Eye (tissue), 1 donor: Measurements from ENCODE around the gene HSD17B1.
A peak's percentile ranks its signal among the peaks of the same experiment; 100 is the strongest.
"Not testable (repeated sequence)": the region's sequence is repeated elsewhere in the genome, so short reads cannot be mapped to it uniquely, and the experiment has no call there.

Experiments used
- DNase-seq: peaks from one replicate; pipeline ENCODE4 v3.0.0-alpha.2; 2015

The HSD17B1 gene

DNA sequence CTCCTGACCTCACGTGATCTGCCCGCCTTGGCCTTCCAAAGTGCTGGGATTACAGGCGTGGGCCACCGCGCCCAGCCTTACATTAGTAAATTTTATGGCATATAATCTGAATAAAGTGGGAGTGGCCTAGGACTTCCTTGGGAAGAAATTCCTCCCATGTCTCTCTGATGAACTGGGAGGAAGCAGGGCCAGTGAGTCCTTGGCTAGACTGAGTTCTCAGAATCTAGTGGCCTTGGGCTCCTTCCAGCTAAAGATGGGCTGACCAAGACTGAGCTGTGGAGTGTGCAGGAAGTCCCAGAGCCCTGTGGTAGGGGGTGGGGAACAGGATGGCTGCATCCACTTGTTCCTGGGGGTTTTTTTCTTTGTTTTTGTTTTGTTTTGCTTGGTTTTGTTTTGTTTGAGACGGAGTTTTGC, 26.7 kb upstream of the HSD17B1 start:
- DNase-seq: no peak

DNA sequence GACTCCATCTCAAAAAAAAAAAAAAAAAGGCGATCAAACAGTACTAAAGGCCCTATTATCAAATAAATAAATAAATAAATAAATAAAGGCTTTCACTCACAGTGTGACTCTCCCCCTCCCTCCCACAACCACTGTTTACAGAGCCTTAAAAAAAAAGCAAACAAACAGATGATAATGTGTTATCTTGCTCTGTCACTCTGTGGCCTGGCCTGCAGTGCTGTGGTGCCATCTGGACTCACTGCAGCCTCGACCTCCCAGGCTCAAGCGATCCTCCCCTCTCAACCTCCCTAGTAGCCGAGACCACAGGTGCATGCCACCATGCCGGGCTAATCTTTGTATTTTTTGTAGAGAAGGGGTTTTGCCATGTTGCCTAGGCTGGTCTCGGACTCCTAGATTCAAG, 24.8 kb upstream of the HSD17B1 start:
- DNase-seq: no peak

DNA sequence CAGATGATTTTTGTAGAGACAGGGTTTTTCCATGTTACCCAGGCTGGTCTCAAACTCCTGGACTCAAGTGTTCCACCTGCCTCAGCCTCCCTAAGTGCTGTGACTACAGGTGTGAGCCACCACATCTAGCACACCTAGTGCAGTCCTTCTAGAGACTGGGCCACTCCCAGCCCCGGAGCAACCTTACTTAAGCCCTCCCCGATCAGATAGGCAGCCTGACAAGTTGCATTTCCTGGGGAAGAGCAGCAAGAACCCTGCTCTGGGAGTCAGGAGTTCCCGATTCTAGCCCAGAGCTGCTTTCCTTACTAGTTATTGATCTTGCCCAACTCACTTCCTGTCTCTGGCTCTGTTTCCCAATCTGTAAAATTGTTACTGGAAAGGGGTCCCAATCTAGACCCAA, 23.7 kb upstream of the HSD17B1 start:
- no peak for DNase-seq

DNA sequence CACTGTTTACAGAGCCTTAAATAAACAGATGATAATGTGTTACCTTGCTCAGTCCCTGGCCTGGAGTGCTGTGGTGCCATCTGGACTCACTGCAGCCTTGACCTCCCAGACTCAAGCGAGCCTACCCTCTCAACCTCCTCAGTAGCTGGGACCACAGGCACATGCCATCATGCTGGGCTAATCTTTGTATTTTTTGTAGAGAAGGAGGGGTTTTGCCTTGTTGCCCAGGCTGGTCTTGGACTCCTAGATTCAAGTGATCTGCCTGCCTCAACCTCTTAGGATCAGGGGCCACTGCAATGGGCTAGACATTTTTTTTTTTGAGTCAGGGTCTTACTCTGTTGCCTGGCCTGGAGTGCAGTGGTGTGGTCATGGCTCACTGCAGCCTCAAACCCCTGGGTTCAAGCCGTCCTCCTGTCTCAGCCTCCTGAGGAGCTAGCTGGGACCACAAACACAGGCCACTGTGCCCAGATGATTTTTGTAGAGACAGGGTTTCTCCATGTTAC, 21.7 kb upstream of the HSD17B1 start:
- no peak for DNase-seq

GRCh38 chr17:42531455-42532354, 21.0 kb upstream of the HSD17B1 start:
- peak; percentile 73 for DNase-seq

- DNase-seq: no peak
Measured at GRCh38 chr17:42535155-42536047, 17.3 kb upstream of the HSD17B1 start.

- DNase-seq: peak; percentile 94
Measured at GRCh38 chr17:42536048-42536371, 16.7 kb upstream of the HSD17B1 start, which contains the start of gene NAGLU. NAGLU (plus strand) TSS chr17:42536241; CDS start chr17:42536273, 32 bp downstream.

- DNase-seq: peak; percentile 81
Measured at GRCh38 chr17:42536372-42537155, 16.2 kb upstream of the HSD17B1 start.

GRCh38 chr17:42537156-42537805, 15.4 kb upstream of the HSD17B1 start:
- DNase-seq: no peak

DNA sequence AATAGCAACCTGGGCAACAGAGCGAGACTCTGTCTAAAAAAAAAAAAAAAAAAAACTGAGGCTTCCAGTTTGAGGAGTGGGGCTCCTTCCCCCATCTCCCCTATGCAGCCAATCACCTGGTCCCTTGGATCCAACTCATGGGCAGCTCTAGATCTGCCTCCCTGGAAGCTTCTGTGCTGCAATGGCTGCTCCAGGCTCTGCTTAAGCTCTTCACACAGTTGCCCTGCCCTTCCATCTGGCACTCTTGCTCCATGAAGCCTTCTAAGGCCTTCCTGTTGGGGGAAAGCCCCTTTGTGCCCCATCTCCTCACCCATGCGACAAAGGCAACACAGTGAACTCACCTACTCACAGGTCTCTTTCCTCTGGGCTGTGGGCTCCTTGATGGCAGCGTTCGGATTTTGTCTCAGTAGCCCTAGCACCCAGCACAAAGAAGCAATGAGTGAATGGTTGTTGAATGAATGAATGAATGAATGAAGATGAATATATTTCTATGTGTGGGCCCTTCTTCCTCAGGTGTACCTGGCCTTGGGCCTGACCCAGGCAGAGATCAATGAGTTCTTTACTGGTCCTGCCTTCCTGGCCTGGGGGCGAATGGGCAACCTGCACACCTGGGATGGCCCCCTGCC, 14.8 kb upstream of the HSD17B1 start:
- DNase-seq: no peak

GRCh38 chr17:42538482-42538881, 14.2 kb upstream of the HSD17B1 start:
- DNase-seq: no peak

DNA sequence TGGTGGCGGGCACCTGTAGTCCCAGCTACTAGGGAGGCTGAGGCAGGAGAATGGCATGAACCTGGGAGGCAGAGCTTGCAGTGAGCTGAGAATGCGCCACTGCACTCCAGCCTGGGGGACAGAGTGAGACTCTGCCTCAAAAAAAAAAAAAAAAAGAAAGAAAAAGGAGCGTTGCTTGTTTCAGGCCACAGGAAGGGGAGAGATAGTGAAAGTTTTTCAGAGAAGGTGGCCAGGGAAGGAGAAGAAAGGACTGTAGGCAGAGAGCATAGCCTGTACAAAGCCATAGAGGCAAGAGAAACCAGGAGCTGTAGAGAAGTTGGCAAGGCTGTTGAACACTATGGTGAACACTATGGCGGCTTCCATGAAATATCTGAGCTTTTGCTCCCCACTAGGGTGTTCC, 12.2 kb upstream of the HSD17B1 start:
- DNase-seq: not testable (repeated sequence)

GRCh38 chr17:42541041-42541833, 11.5 kb upstream of the HSD17B1 start:
- DNase-seq: no peak

DNA sequence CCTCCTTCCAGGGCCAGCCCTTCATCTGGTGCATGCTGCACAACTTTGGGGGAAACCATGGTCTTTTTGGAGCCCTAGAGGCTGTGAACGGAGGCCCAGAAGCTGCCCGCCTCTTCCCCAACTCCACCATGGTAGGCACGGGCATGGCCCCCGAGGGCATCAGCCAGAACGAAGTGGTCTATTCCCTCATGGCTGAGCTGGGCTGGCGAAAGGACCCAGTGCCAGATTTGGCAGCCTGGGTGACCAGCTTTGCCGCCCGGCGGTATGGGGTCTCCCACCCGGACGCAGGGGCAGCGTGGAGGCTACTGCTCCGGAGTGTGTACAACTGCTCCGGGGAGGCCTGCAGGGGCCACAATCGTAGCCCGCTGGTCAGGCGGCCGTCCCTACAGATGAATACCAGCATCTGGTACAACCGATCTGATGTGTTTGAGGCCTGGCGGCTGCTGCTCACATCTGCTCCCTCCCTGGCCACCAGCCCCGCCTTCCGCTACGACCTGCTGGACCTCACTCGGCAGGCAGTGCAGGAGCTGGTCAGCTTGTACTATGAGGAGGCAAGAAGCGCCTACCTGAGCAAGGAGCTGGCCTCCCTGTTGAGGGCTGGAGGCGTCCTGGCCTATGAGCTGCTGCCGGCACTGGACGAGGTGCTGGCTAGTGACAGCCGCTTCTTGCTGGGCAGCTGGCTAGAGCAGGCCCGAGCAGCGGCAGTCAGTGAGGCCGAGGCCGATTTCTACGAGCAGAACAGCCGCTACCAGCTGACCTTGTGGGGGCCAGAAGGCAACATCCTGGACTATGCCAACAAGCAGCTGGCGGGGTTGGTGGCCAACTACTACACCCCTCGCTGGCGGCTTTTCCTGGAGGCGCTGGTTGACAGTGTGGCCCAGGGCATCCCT, 9.3 kb upstream of the HSD17B1 start:
- DNase-seq: no peak

DNA sequence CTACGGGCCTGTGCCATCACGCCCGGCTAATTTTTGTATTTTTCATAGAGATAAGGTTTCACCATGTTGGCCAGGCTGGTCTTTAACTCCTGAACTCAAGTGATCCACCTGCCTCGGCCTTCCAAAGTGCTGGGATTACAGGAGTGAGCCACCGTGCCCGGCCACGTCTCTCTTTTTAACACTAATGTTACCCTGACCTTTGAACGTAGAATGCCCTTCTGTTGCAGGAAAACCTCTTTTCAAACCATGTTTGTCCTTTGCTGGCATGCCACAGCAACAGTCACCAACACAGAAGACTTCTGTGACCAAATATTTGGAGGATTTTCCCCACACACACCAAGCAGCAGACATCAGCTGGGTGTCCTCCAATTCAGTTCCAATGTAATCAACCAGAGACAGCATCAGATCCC, 7.8 kb upstream of the HSD17B1 start:
- no peak for DNase-seq

GRCh38 chr17:42545755-42546505, 6.8 kb upstream of the HSD17B1 start:
- DNase-seq: not testable (repeated sequence)

DNA sequence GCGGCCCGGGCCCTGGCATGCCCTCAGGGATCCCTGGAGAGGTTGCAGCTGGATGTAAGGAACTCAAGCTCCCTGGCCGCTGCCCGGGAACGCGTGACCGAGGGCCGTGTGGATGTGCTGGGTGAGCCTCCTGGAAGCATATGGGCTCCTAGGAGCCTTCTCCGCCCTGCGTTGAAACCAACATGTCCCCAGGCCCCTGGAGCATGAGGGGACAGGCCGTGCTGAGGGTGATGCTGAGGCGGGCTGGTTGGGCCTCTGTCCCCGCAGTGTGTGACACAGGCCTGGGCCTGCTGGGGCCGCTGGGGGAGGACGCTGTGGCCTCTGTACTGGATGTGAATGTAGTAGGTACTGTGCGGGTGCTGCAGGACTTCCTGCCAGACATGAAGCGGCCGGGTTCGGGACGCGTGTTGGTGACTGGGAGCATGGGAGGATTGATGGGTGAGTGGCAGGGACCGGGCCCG, 5.7 kb upstream of the HSD17B1 start:
- DNase-seq: no peak

DNA sequence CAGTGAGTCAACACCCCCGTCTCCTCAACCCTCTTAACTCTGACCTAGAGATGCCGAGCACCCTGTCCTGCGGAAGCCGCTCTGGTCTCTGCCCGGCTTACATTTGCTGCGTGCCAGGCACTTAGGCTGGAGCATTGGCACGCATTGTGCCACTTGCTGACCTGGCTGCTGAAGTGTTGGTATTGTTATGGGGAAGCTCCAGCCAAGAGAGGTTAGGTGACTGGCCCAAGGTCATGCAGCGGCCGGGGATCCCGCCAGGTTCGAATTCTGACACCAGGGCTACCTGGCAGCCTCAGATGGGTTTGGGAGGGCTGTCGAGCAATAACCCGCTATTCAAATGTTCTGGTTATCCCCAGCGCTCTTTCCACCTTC, 5.0 kb upstream of the HSD17B1 start:
- DNase-seq: no peak
